NOMO-1 (cell line): Measurements from ENCODE around the gene ENGASE.
"Not testable (repeated sequence)": the region's sequence is repeated elsewhere in the genome, so short reads cannot be mapped to it uniquely, and the experiment has no call there.

Experiments used
- DNase-seq, 2 experiments: peaks; one replicate each; lab custom pipeline; 2025; ENCODE audit not compliant: unreplicated experiment in 2 of 2; lab: John Stamatoyannopoulos, UW

Gene ENGASE

GRCh38 chr17:79050551-79050950, 24.1 kb upstream of the ENGASE start:
- DNase-seq = no peak

- DNase-seq = no peak
Observed at GRCh38 chr17:79051306-79051705, 23.3 kb upstream of the ENGASE start.

GRCh38 chr17:79052131-79052530, 22.5 kb upstream of the ENGASE start:
- no peak for DNase-seq

- no peak for DNase-seq
Observed at GRCh38 chr17:79053251-79053925, 21.2 kb upstream of the ENGASE start.

DNA sequence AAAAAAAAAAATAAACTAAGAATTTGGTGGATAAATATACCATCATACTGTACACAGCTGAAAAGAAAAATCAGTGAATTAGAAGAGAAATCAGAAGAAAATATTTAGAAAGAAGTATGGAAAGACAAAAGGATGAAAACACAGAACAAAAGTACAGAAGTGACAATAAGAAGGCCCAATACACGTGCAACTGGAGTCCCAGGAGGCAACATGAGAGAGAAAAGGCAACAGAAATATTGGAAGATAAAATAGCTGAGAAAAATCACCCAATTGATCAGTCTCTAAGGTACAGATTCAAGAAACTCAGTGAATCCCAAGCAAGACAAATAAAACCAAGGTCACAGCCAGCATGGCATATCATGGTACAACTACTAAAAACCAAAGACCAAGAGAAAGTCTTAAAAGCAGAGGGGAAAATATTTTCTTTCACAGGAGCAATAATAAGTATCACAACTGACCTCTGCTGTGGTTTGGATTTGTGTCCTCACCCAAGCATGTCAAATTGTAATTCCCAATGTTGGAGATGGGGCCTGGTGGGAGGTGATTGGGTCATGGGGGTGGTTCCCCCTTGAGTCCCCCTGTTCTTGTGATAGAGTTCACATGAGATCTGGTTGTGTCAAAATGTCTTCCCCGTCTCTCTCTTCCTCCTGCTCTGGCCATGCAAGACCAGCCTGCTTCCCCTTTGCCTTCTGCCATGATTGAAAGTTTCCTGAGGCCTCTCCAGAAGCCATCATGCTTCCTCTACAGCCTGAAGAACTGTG, 20.2 kb upstream of the ENGASE start:
- DNase-seq = no peak

DNA sequence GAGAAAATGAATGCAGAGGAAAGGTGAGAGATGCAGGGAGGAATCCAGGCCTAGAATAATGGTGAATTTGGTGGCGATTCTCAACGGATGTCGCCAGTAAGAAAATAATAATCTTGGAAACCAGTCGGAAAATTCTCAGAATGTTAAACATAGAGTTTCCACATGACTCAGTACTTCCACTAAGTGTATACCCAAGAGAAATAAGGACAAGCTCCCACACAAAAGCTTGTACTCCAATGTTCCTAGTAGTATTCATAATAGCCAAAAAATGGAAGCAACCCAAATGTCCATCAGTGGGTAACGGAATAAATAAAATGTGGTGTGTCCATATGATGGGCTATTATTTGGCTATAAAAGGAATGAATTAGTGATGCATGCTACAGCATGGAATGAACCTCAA, 19.4 kb upstream of the ENGASE start:
- DNase-seq = no peak

DNA sequence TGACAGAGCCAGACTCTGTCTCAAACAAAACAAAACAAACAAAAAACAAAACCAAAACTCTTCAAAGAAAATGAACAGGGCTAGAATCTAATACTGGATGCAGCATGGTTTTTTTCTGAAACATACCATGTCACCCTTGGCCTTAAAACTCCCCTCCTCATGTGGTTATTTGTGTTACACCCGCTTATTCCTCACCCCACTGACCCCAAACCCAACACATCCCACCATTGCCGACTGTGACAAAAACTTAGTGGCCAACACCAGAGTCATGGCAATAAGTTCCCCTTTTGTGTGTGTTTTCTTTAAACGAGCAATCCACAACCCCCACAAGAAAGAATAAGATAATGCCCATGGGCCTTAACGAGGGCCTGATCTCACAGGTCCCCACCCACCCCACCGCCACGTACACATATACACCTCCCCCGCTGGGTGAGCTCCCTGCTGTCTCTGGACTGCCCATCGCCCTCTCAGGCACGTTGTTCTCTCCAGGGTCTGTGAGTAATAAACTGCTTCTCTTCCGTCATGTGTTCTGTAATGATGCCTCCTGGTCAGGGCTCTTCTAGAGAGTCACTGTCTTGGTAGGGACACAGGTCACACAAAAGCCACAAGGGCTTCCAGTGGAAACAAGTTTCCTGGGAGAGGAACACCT, 16.8 kb upstream of the ENGASE start:
- no peak for DNase-seq

- DNase-seq = no peak
Observed at GRCh38 chr17:79062691-79063090, 11.9 kb upstream of the ENGASE start.

- DNase-seq = no peak
Observed at GRCh38 chr17:79064026-79064425, 10.6 kb upstream of the ENGASE start.

DNA sequence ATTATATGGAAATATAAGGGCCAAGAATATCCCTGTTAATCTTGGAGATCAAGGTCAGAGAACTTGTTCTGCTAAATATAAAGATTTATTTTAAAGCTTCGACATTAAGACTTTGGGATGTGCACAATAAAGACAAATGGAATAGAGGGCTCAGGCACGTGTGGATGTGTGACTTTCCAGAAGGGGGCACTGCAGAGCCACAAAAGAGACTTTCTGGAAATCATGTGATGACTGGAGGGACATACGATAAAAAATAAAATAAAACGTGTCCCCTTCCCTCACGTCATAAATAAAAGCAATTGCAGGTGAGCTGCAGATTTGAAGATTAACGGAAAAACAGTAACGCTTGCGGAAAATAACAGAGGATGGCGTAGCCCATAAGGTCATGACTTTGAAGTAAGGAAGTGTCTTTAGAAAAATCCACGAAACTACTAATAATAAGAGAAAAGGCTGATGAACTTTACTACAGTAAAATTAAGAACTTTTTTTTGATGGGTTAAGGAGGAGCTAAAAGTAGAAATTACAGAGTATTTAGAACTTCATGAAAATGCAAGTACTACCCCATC, 9.4 kb upstream of the ENGASE start:
- peak; percentile 38 to 49 for DNase-seq

DNA sequence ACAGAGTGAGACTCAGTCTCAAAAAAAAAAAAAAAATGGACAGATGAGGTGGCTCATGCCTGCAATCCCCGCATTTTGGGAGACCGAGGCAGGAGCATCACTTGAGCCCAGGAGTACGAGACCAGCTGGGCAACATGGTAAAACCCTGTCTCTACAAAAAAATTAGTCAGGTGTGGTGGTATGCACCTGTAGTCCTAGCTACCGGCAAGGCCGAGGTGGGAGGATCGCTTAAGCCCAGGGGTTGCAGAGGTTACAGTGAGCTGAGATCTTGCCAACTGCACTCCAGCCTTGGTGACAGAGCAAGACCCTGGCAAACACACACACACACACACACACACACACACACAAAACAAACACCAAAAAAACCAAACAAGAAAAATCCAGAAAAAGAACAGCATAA, 7.7 kb upstream of the ENGASE start:
- DNase-seq = no peak

DNA sequence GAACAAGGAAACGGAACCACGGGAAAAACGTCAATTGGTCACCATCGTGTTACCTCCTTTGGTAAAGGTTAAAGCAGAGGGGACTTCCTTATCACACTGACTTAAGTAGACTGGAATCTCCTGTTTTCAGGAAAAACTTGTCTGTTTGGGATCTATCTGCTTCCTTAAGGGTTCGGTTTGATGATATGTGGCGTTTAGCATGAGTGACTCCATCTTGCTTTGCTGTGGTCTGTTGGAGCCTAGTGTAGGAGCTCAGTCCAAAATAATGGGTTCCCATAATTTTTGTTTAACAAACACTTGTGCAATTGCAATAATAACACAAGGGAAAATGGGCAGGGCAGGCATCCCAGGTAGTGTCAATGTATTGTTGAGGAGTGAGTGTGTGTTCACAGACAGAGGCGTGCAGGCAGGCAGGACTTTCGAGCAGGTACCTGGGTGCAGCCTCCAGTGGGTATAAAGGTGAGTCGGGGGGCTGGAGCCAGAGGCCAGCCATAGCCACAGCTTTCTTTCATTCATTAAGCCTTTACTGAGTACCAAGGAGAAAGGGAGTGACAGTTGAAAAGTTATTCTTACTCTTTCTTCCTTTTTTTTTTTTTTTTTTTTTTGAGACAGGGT, 4.3 kb upstream of the ENGASE start:
- no peak for DNase-seq

DNA sequence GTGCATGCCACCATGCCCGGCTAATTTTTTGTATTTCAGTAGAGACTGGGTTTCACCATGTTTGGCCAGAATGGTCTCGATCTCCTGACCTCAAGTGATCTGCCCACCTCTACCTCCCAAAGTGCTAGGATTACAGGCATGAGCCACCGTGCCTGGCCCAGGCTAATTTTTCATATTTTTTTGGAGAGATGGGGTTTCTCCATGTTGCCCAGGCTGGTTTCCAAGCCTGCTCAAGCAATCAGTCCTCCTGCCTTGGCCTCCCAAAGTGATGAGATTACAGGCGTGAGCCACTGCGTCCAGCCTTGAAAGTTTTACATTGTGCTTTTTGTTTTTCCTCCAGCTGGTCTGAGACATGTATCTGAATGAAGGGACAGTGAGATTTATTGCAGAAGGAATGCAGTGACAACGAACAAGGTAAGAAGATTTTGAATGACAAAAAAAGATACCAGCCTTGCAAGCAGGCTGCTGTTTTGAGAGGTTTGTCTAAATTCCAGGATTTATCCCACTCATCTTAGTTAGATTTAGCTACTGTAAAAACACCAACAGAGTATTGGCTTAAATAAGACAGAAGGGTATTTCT, 3.4 kb upstream of the ENGASE start:
- DNase-seq = no peak

DNA sequence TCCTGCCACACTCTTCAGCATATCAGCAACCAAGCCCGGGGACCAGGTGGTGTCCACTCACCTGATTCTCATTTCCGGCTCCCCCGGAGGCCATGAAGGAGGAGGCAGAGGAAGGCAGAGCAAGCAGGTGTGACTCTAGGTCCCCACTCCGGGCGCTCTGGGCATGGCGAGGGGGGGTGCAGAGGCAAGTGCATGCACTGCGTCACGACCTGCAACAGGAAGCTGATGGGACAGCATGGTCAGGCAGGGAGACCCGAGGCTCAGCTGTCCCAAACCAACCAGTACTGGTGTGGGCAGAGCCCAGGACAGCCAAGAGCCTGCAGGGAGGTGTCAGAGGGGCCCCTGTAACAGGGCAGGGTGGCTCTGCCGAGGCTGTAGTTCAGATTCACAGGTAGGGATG, 2.1 kb upstream of the ENGASE start:
- no peak for DNase-seq

GRCh38 chr17:79073016-79073705, 1.5 kb upstream of the ENGASE start:
- no peak for DNase-seq

DNA sequence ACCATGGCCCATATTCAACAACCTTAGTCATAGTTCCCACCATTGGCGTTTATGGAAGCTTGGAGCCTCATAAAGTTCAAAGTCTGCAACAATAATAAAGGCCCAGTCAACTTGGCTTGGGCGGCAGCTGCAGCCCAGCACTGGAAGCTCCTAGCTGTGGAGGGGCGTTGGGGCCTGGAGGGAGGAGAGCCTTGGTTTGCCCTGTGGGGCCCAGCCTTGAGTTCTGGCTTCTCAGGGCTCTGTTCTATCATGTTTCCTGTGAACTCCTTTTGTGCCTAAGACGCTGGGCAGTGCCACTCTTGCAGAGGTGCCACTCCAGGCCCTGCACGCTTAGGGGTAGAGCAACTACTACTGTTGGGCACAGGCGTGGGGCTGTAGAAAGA, 927 bp upstream of the ENGASE start:
- no peak for DNase-seq

DNA sequence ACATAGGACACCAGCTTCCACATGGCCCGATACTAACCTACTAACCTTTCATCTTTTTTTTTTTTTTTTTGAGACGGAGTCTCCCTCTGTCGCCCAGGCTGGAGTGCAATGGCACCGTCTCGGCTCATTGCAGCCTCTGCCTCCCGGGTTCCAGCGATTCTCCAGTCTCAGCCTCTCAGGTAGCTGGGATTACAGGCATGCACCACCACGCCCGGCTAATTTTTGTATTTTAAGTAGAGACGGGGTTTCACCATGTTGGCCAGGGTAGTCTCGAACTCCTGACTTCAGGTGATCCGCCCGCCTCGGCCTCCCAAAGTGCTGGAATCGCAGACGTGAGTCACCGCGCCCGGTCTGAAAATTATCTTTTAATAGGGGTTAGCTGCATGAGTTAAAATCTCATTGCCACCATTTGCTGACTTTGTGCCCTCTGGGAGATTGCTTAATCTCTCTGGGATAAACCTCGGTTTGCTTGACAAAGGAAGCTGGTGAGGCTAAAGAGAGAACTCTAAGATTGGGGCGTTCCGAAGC, 439 bp upstream of the ENGASE start:
- not testable (repeated sequence) for DNase-seq

GRCh38 chr17:79075446-79075750, 774 bp downstream of the ENGASE start:
- DNase-seq = peak in 1 of 2 experiments; percentile 3

GRCh38 chr17:79075861-79076406, 1.3 kb downstream of the ENGASE start:
- no peak for DNase-seq

DNA sequence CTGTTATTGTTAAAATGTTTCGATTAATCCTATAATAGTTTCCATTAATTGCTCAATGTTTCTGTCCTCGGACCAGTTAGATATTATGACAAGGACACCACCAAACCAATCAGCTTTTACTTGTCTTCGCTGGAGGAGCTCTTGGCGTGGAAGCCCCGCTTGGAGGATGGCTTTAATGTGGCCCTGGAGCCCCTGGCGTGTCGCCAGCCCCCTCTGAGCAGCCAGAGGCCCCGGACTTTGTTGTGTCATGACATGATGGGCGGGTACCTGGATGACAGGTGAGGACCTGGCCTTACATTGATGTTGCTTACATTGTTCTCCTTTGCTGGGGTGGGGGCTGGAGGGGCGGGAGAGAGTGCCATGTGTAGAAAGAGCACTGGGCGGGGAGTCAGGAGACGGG, 3.0 kb downstream of the ENGASE start:
- DNase-seq = no peak
